GM23338 (cell line): ENCODE results near the gene CPA1. TPM values are rescaled to one million over a fixed set of nuclear protein-coding genes. Genes with fewer than 3 reads are reported as not detected.
A peak's percentile ranks its signal among the peaks of the same experiment; 100 is the strongest.

Experiments
- ATAC-seq: fragments of 200-7000 bp; cut with Tn5 transposase; 3 replicates; pipeline ENCODE4 v1.9.1; 2020
- DNase-seq: peaks from one replicate; pipeline ENCODE4 v3.0.0-alpha.2; 2015; ENCODE audit warnings: low spot score
- H2AFZ ChIP-seq: fragments of 200-600 bp; sonication (generic); 2 replicates; pipeline ENCODE4 v1.8.0; 2016; ENCODE audit warnings: antibody characterized with exemption, mild to moderate bottlenecking, moderate library complexity
- H3F3A ChIP-seq: fragments of 200-600 bp; sonication (generic); replicated peaks from 2 replicates; pipeline ENCODE4 v1.8.0; 2017; ENCODE audit warnings: antibody characterized with exemption, mixed run types, low read depth
- H3K27ac ChIP-seq: fragments of 200-600 bp; sonication (generic); 2 replicates; pipeline ENCODE4 v1.6.1; 2016; ENCODE audit warnings: low read depth
- H3K27me3 ChIP-seq: fragments of 200-600 bp; sonication (generic); 2 replicates; pipeline ENCODE4 v1.8.0; 2016; ENCODE audit warnings: mild to moderate bottlenecking, mixed run types, moderate library complexity; ENCODE audit not compliant: insufficient read depth
- H3K36me3 ChIP-seq: fragments of 200-600 bp; sonication (generic); 2 replicates; pipeline ENCODE4 v1.8.0; 2016; ENCODE audit warnings: mild to moderate bottlenecking; ENCODE audit not compliant: insufficient read depth
- H3K4me1 ChIP-seq: fragments of 200-600 bp; sonication (generic); 2 replicates; pipeline ENCODE4 v1.8.0; 2016; ENCODE audit warnings: mild to moderate bottlenecking, moderate library complexity; ENCODE audit not compliant: insufficient read depth
- H3K4me2 ChIP-seq: fragments of 200-600 bp; sonication (generic); 2 replicates; pipeline ENCODE4 v1.7.1; 2017; ENCODE audit warnings: mixed run types
- H3K4me3 ChIP-seq: fragments of 200-600 bp; sonication (generic); 2 replicates; pipeline ENCODE4 v1.6.1; 2016; ENCODE audit warnings: mixed run types
- H3K79me2 ChIP-seq: fragments of 200-600 bp; sonication (generic); replicated peaks from 2 replicates; pipeline ENCODE4 v1.8.0; 2017; ENCODE audit warnings: mild to moderate bottlenecking; ENCODE audit not compliant: insufficient read depth
- H3K9me2 ChIP-seq: fragments of 200-600 bp; sonication (generic); 2 replicates; pipeline ENCODE4 v1.8.0; 2017; ENCODE audit not compliant: insufficient read depth
- H4K20me1 ChIP-seq: fragments of 200-600 bp; sonication (generic); replicated peaks from 2 replicates; pipeline ENCODE4 v1.8.0; 2017; ENCODE audit warnings: mild to moderate bottlenecking; ENCODE audit not compliant: insufficient read depth
- H3K27ac Mint-ChIP-seq: 2 replicates; pipeline ENCODE4 v1.8.0; 2020; ENCODE audit warnings: inconsistent platforms, mild to moderate bottlenecking, moderate library complexity, mixed read lengths
- H3K27me3 Mint-ChIP-seq: 3 replicates; pipeline ENCODE4 v1.8.0; 2022; ENCODE audit warnings: low read depth, mild to moderate bottlenecking, moderate library complexity, mixed read lengths, inconsistent platforms; ENCODE audit not compliant: insufficient read depth, poor library complexity
- H3K36me3 Mint-ChIP-seq: 3 replicates; pipeline ENCODE4 v1.8.0; 2021; ENCODE audit warnings: low read depth, mild to moderate bottlenecking, inconsistent platforms, moderate library complexity, mixed read lengths
- H3K4me1 Mint-ChIP-seq: 3 replicates; pipeline ENCODE4 v1.8.0; 2020; ENCODE audit warnings: mild to moderate bottlenecking, inconsistent platforms, mixed read lengths
- H3K4me3 Mint-ChIP-seq: 3 replicates; pipeline ENCODE4 v1.8.0; 2021; ENCODE audit warnings: moderate library complexity, mild to moderate bottlenecking, inconsistent platforms, mixed read lengths
- H3K9me3 Mint-ChIP-seq: 3 replicates; pipeline ENCODE4 v1.8.0; 2020; ENCODE audit warnings: moderate library complexity, mild to moderate bottlenecking, inconsistent platforms, mixed read lengths
- CREB1 ChIP-seq: fragments of 250-450 bp; sonication (Bioruptor Pico); IDR thresholded peaks from 2 replicates; pipeline ENCODE4 v1.5.0; 2020; ENCODE audit warnings: low read depth, mild to moderate bottlenecking, moderate library complexity
- ETS1 ChIP-seq: IDR thresholded peaks from 2 replicates; pipeline ENCODE4 v1.6.1; 2016; ENCODE audit warnings: antibody characterized with exemption
- EZH2 ChIP-seq: fragments of 200-600 bp; sonication (generic); IDR thresholded peaks from one replicate; pipeline ENCODE4 v1.8.0; 2017; ENCODE audit warnings: antibody characterized with exemption, mild to moderate bottlenecking, low read depth; ENCODE audit not compliant: unreplicated experiment
- EZH2phosphoT487 ChIP-seq: fragments of 200-600 bp; sonication (generic); IDR thresholded peaks from one replicate; pipeline ENCODE4 v1.8.1; 2018; ENCODE audit warnings: antibody characterized with exemption; ENCODE audit not compliant: unreplicated experiment
- JUNB ChIP-seq: IDR thresholded peaks from one replicate; pipeline ENCODE4 v1.6.1; 2016; ENCODE audit warnings: antibody characterized with exemption; ENCODE audit not compliant: unreplicated experiment
- NANOG ChIP-seq: IDR thresholded peaks from 2 replicates; pipeline ENCODE4 v1.6.1; 2016; ENCODE audit warnings: antibody characterized with exemption, borderline replicate concordance
- POLR2AphosphoS5 ChIP-seq: IDR thresholded peaks from 2 replicates; pipeline ENCODE4 v1.6.1; 2016; ENCODE audit warnings: antibody characterized with exemption, low read depth
- STAT1 ChIP-seq: IDR thresholded peaks from one replicate; pipeline ENCODE4 v1.6.1; 2016; ENCODE audit warnings: antibody characterized with exemption; ENCODE audit not compliant: unreplicated experiment
- ZNF114 ChIP-seq: fragments of 250-450 bp; sonication (Bioruptor Pico); IDR thresholded peaks from 2 replicates; pipeline ENCODE4 v1.5.0; 2020; ENCODE audit warnings: mild to moderate bottlenecking, moderate library complexity
- ZNF331 ChIP-seq: fragments of 250-450 bp; sonication (Bioruptor Pico); IDR thresholded peaks from 2 replicates; pipeline ENCODE4 v1.5.0; 2020; ENCODE audit warnings: low read depth, mild to moderate bottlenecking, moderate library complexity
- polyA plus RNA-seq: library from polyadenylated mRNA; unstranded; fragments of >200 nt; fragmentation: Nextera tagmentation; extraction: Ambion mirVana; gene quantifications from 2 replicates; pipeline ENCODE4 v1.2.1, GENCODE V29; 2016
- total RNA-seq: library from RNA; depleted of rRNA; stranded (reverse); fragments of >200 nt; shearing (Covaris generic); gene quantifications from 2 replicates; pipeline ENCODE4 v1.2.3, GENCODE V29; 2014
- TF ChIP-seq, protein P1 (sequence below): fragments of 250-450 bp; sonication (Bioruptor Pico); IDR thresholded peaks from 2 replicates; pipeline ENCODE4 v1.5.0; 2020; ENCODE audit warnings: mild to moderate bottlenecking, moderate library complexity
- TF ChIP-seq, protein P2 (sequence below), 2 experiments: fragments of 200-600 bp in 1 of 2; sonication (generic) in 1 of 2; conservative IDR thresholded peaks; 2 replicates each; pipeline versions ENCODE4 v1.5.1 to v1.6.1; 2016 to 2017; ENCODE audit warnings: antibody characterized with exemption in 2 of 2, low read depth in 2 of 2, mild to moderate bottlenecking in 2 of 2, moderate library complexity in 1 of 2

The CPA1 gene
- total and polyA plus RNA-seq, 2 experiments from 2014 or later: not detected

DNA sequence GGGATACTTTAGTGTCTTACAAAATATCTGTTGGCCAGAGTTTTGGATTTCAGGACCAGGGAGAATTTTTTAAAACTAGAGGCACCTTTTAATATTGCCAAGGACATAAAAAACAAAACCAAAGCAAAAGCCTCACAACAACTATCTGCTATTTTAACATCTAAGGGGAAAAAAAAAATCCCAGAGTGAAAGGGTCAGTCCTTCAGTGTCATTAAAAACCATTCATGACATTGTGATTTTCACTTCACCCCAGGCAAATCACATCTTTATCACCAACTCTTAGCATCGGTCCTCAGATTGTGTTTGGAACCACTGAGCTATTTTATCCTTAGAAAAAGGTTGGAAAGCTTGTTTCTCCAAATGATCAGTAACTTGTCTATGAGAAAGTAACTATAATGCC, 49.8 kb downstream of the CPA1 start (continued):
- TF ChIP-seq, protein P1, sequence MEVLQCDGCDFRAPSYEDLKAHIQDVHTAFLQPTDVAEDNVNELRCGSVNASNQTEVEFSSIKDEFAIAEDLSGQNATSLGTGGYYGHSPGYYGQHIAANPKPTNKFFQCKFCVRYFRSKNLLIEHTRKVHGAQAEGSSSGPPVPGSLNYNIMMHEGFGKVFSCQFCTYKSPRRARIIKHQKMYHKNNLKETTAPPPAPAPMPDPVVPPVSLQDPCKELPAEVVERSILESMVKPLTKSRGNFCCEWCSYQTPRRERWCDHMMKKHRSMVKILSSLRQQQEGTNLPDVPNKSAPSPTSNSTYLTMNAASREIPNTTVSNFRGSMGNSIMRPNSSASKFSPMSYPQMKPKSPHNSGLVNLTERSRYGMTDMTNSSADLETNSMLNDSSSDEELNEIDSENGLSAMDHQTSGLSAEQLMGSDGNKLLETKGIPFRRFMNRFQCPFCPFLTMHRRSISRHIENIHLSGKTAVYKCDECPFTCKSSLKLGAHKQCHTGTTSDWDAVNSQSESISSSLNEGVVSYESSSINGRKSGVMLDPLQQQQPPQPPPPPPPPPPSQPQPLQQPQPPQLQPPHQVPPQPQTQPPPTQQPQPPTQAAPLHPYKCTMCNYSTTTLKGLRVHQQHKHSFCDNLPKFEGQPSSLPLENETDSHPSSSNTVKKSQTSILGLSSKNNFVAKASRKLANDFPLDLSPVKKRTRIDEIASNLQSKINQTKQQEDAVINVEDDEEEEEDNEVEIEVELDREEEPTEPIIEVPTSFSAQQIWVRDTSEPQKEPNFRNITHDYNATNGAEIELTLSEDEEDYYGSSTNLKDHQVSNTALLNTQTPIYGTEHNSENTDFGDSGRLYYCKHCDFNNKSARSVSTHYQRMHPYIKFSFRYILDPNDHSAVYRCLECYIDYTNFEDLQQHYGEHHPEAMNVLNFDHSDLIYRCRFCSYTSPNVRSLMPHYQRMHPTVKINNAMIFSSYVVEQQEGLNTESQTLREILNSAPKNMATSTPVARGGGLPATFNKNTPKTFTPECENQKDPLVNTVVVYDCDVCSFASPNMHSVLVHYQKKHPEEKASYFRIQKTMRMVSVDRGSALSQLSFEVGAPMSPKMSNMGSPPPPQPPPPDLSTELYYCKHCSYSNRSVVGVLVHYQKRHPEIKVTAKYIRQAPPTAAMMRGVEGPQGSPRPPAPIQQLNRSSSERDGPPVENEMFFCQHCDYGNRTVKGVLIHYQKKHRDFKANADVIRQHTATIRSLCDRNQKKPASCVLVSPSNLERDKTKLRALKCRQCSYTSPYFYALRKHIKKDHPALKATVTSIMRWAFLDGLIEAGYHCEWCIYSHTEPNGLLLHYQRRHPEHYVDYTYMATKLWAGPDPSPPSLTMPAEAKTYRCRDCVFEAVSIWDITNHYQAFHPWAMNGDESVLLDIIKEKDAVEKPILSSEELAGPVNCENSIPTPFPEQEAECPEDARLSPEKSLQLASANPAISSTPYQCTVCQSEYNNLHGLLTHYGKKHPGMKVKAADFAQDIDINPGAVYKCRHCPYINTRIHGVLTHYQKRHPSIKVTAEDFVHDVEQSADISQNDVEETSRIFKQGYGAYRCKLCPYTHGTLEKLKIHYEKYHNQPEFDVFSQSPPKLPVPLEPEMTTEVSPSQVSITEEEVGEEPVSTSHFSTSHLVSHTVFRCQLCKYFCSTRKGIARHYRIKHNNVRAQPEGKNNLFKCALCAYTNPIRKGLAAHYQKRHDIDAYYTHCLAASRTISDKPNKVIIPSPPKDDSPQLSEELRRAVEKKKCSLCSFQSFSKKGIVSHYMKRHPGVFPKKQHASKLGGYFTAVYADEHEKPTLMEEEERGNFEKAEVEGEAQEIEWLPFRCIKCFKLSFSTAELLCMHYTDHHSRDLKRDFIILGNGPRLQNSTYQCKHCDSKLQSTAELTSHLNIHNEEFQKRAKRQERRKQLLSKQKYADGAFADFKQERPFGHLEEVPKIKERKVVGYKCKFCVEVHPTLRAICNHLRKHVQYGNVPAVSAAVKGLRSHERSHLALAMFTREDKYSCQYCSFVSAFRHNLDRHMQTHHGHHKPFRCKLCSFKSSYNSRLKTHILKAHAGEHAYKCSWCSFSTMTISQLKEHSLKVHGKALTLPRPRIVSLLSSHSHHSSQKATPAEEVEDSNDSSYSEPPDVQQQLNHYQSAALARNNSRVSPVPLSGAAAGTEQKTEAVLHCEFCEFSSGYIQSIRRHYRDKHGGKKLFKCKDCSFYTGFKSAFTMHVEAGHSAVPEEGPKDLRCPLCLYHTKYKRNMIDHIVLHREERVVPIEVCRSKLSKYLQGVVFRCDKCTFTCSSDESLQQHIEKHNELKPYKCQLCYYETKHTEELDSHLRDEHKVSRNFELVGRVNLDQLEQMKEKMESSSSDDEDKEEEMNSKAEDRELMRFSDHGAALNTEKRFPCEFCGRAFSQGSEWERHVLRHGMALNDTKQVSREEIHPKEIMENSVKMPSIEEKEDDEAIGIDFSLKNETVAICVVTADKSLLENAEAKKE (CRISPR knock-in tag): no peak
- TF ChIP-seq EZH2 (no peak), EZH2phosphoT487 (no peak), ZNF331 (CRISPR knock-in tag) (no peak), JUNB (no peak), NANOG (no peak), CREB1 (CRISPR knock-in tag) (no peak), POLR2AphosphoS5 (no peak), STAT1 (no peak)

GRCh38 chr7:130430841-130431666, 50.8 kb downstream of the CPA1 start:
- Histone ChIP-seq H3F3A (no peaks in the 10 kb centered on the region), H3K9me2 (no peaks in the 10 kb centered on the region), H3K27ac (no peak overlapping the region), H3K4me1 (peaks cover 9% of the 10 kb centered on the region), H3K27me3 (no peaks in the 10 kb centered on the region), H3K79me2 (peaks cover 6% of the 10 kb centered on the region; the same call in 1 of the 2 replicates), H4K20me1 (no peaks in the 10 kb centered on the region; the same call in 1 of the 2 replicates), H3K36me3 (no peaks in the 10 kb centered on the region), H3K4me3 (no peak overlapping the region), H3K4me2 (no peak overlapping the region), H2AFZ (peak overlapping the region; percentile 35; the same call in 1 of the 2 replicates)
- Mint-ChIP-seq H3K9me3 (no peaks in the 10 kb centered on the region), H3K27ac (no peak overlapping the region), H3K4me1 (no peaks in the 10 kb centered on the region), H3K27me3 (peaks cover 2% of the 10 kb centered on the region), H3K4me3 (no peak overlapping the region), H3K36me3 (no peaks in the 10 kb centered on the region)
- peak; percentile 46 for ATAC-seq
- DNase-seq: no peak
- TF ChIP-seq ZNF331 (CRISPR knock-in tag): no peak
- no peak for TF ChIP-seq ETS1
- no peak for TF ChIP-seq STAT1
- TF ChIP-seq ZNF114 (CRISPR knock-in tag): no peak
- TF ChIP-seq NANOG: no peak
- TF ChIP-seq, protein P2, sequence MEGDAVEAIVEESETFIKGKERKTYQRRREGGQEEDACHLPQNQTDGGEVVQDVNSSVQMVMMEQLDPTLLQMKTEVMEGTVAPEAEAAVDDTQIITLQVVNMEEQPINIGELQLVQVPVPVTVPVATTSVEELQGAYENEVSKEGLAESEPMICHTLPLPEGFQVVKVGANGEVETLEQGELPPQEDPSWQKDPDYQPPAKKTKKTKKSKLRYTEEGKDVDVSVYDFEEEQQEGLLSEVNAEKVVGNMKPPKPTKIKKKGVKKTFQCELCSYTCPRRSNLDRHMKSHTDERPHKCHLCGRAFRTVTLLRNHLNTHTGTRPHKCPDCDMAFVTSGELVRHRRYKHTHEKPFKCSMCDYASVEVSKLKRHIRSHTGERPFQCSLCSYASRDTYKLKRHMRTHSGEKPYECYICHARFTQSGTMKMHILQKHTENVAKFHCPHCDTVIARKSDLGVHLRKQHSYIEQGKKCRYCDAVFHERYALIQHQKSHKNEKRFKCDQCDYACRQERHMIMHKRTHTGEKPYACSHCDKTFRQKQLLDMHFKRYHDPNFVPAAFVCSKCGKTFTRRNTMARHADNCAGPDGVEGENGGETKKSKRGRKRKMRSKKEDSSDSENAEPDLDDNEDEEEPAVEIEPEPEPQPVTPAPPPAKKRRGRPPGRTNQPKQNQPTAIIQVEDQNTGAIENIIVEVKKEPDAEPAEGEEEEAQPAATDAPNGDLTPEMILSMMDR (conservative IDR thresholded peaks at IDR 0.05; ENCODE audit: low read depth in 2 of 2): no peak
- no peak for TF ChIP-seq EZH2
- TF ChIP-seq CREB1 (CRISPR knock-in tag): no peak
- no peak for TF ChIP-seq EZH2phosphoT487
- TF ChIP-seq POLR2AphosphoS5: no peak
- no peak for TF ChIP-seq JUNB
